ENCODE data around the gene LCK.
"Not testable (repeated sequence)": the region's sequence is repeated elsewhere in the genome, so short reads cannot be mapped to it uniquely, and the experiment has no call there.

LCK gene

GRCh38 chr1:32240140-32240951 lies 10.7 kb upstream of the LCK start:
- DNase-seq = peak; percentile 4 to 44

GRCh38 chr1:32241001-32241763 lies 9.9 kb upstream of the LCK start:
- peak; percentile 10 to 47 for DNase-seq

GRCh38 chr1:32242341-32242851 lies 8.7 kb upstream of the LCK start:
- peak; percentile 36 to 58 for DNase-seq

DNA sequence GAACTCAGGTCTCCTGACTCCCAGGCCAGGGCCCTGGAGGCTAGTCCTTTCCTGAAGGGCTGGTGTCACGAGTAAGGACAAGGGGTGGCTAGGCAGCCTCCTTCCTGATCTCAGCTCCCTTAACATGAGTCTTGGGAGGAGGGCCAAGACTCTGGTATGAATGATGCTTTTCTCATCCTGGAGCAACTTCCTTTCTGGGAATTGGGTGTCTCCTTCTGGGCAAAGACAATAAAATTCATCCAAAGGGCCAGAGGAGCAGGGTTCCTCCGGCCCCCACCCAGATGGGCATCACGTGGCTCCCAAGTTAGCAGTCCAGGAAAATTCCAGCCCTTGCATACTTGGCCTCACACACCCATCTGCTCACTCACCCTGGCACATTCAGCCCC lies 4.2 kb upstream of the LCK start, which contains the start of gene FAM167B:
Gene FAM167B, plus strand, starts transcription at position 335 of the 386 bp plus-strand sequence. CDS start 200 bp downstream, outside the sequence.
- no peak for DNase-seq

- no peak for DNase-seq
These were observed 3.6 kb upstream of the LCK start for GRCh38 chr1:32247452-32247851.

GRCh38 chr1:32247983-32248889 lies 2.8 kb upstream of the LCK start:
- no peak for DNase-seq

DNA sequence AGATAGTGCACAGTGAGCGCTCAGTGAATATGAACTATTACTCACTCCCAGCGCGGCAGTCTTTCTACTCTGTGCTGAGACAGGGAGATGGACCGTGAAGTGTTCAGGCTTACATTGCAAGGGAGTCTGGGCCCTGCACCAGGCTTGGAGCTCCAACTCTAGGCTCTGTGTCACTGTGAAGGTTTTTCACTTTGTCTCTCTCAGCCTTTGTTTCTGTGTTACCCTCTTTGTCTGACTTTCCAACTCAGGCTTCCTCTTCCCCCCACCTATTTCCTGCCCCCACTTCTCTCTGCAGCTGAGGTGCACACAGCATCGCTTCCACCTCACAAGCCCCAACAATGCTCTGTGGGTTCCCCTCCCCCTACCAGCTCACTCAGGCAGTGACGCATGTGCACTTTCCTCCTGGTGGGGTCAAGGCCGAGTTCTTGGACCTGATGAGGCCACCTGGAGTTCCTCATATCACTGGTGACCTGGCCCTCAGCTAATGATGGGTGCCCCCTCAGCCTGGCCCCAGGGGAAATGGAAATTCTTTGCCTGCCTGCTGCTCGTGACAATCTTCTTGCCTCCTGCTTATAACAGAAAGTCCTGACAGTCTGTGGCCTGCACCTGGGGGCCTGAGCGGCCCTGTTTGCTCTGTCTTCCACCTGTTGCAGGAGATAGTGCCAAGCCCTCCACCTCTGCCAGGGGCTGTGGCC lies 1.1 kb upstream of the LCK start:
- no peak for DNase-seq

- no peak for DNase-seq
These were observed 4.3 kb downstream of the LCK start for GRCh38 chr1:32255072-32256071.

GRCh38 chr1:32256473-32257226 lies 5.6 kb downstream of the LCK start:
- no peak for DNase-seq

- DNase-seq = no peak
These were observed 6.1 kb downstream of the LCK start for GRCh38 chr1:32257227-32257508.

GRCh38 chr1:32263236-32263593 lies 12.2 kb downstream of the LCK start:
- DNase-seq = not testable (repeated sequence)

GRCh38 chr1:32263744-32264143 lies 12.7 kb downstream of the LCK start:
- no peak for DNase-seq

GRCh38 chr1:32265846-32266245 lies 14.8 kb downstream of the LCK start:
- no peak for DNase-seq

DNA sequence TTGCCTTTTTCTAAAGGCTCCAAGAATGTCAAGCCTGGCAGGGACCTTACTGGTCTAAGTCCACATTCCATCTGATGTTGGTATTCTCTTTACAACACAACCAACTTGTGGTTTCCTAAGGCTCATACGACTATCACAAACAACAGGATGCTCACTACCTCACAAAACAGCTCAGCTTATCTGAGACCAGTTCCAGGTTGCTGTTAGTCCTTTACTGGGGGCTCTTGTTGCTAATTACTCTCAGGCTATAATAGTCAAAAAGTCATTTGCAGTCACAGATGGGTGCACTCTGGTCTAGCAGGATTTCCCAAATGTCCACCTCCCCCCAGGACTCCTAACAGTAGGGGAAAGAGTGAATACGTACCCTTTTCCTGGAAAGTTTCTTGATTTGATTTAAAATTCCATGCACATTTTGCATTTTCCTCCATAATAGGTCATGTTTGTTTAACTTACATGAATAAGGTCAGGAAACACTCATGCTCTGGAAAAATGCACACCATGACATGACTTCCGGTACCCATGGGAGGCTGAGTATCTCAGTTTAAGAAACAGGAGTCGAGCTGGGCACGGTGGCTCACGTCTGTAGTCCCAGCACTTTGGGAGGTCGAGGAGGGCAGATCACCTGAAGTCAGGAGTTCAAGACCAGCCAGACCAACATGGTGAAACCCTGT lies 16.0 kb downstream of the LCK start:
- no peak for DNase-seq

DNA sequence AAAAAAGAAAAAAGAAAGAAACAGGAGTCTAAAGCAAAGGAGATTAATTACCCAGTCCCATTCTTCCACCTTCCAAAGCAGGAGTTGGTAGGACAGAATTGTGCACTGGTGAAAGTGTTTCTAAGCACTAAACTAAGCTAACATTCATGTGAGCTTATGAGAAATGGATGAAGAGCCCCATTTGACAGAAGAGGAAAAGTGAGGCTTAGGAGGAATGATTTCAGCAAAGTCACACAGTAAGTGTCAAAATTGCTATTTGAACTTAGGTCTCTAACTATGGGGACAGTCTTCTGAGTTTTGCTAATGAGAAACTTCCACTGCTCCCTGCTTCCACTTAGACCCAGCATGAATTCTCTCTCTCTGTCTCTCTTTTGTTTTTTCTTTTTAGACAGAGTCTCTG lies 18.7 kb downstream of the LCK start:
- no peak for DNase-seq

GRCh38 chr1:32272557-32273390 lies 21.7 kb downstream of the LCK start:
- DNase-seq = no peak

DNA sequence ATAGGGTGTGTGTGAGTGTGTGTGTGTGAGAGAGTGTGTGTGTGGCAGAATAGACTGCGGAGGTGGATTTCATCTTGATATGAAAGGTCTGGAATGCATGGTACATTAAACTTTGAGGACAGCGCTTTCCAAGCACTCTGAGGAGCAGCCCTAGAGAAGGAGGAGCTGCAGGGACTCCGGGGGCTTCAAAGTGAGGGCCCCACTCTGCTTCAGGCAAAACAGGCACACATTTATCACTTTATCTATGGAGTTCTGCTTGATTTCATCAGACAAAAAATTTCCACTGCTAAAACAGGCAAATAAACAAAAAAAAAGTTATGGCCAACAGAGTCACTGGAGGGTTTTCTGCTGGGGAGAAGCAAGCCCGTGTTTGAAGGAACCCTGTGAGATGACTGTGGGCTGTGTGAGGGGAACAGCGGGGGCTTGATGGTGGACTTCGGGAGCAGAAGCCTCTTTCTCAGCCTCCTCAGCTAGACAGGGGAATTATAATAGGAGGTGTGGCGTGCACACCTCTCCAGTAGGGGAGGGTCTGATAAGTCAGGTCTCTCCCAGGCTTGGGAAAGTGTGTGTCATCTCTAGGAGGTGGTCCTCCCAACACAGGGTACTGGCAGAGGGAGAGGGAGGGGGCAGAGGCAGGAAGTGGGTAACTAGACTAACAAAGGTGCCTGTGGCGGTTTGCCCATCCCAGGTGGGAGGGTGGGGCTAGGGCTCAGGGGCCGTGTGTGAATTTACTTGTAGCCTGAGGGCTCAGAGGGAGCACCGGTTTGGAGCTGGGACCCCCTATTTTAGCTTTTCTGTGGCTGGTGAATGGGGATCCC lies 22.5 kb downstream of the LCK start:
- no peak for DNase-seq
